ENCODE measurements around the gene RNF213. TPM values are rescaled to one million over a fixed set of nuclear protein-coding genes. Genes with fewer than 3 reads are reported as not detected.

Gene RNF213
- total RNA-seq, 1 donor: 198 TPM

DNA sequence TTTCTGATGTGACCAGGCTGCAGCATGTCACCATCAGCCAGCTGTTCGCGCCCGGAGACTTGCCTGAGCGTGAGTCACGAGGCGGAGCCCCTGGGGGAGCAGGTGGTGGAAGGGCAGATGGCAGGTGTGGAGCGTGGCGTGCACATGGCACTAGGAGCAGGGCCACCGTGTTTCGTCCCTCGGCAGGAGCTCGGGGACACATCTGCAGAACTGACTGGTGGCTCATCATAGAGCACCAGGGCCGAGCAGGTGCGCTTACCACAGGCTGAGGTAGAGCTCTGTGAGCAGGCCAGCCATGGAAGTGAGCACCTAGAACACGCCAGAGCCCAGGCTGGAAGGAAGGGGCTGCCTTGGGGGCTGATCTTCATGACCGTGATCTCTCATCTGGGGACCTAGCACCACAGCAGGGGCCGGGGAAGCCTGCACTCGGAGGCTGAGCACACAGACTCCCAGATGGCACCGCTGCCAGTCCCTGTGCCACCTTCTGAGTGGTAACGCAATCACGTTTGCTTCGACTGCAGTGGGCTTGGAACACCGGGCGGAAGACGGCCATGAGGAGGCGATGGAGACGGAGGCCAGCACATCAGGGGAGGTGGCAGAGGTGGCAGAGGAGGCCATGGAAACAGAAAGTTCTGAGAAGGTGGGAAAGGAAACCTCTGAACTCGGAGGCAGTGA lies 92.5 kb downstream of the RNF213 start:
- no peak for DNase-seq (ENCODE audit: low read depth)
- TF ChIP-seq, protein P1, sequence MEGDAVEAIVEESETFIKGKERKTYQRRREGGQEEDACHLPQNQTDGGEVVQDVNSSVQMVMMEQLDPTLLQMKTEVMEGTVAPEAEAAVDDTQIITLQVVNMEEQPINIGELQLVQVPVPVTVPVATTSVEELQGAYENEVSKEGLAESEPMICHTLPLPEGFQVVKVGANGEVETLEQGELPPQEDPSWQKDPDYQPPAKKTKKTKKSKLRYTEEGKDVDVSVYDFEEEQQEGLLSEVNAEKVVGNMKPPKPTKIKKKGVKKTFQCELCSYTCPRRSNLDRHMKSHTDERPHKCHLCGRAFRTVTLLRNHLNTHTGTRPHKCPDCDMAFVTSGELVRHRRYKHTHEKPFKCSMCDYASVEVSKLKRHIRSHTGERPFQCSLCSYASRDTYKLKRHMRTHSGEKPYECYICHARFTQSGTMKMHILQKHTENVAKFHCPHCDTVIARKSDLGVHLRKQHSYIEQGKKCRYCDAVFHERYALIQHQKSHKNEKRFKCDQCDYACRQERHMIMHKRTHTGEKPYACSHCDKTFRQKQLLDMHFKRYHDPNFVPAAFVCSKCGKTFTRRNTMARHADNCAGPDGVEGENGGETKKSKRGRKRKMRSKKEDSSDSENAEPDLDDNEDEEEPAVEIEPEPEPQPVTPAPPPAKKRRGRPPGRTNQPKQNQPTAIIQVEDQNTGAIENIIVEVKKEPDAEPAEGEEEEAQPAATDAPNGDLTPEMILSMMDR (IDR thresholded peaks at IDR 0.05; ENCODE audit: insufficient read depth, low read depth, low read length): no peak

GRCh38 chr17:80353718-80354275 lies 93.1 kb downstream of the RNF213 start:
- TF ChIP-seq, protein P1 (IDR thresholded peaks at IDR 0.05; ENCODE audit: insufficient read depth, low read depth, low read length): no peak
- no peak overlapping the region for H3K4me3 ChIP-seq (ENCODE audit: low read depth, low read length)
- no peak for DNase-seq (ENCODE audit: low read depth)

More for the DNA sequence above, 92.5 kb downstream of the RNF213 start:
- H3K4me3 ChIP-seq (ENCODE audit: low read depth, low read length): no peak overlapping the region

- TF ChIP-seq, protein P1 (IDR thresholded peaks at IDR 0.05; ENCODE audit: insufficient read depth, low read depth, low read length): no peak
- no peak for DNase-seq (ENCODE audit: low read depth)
- H3K4me3 ChIP-seq (ENCODE audit: low read depth, low read length): no peak overlapping the region
Observed at GRCh38 chr17:80354336-80354735, 93.7 kb downstream of the RNF213 start.

GRCh38 chr17:80356231-80356856 lies 95.7 kb downstream of the RNF213 start:
- H3K4me3 ChIP-seq (ENCODE audit: low read depth, low read length): no peak overlapping the region
- no peak for DNase-seq (ENCODE audit: low read depth)
- TF ChIP-seq, protein P1 (IDR thresholded peaks at IDR 0.05; ENCODE audit: insufficient read depth, low read depth, low read length): no peak

GRCh38 chr17:80358131-80358530 lies 97.5 kb downstream of the RNF213 start:
- TF ChIP-seq, protein P1 (IDR thresholded peaks at IDR 0.05; ENCODE audit: insufficient read depth, low read depth, low read length): no peak
- no peak for DNase-seq (ENCODE audit: low read depth)

GRCh38 chr17:80358861-80359260 lies 98.2 kb downstream of the RNF213 start:
- H3K4me3 ChIP-seq (ENCODE audit: low read depth, low read length): no peak overlapping the region
- TF ChIP-seq, protein P1 (IDR thresholded peaks at IDR 0.05; ENCODE audit: insufficient read depth, low read depth, low read length): no peak
- no peak for DNase-seq (ENCODE audit: low read depth)

More at GRCh38 chr17:80358131-80358530, 97.5 kb downstream of the RNF213 start:
- no peak overlapping the region for H3K4me3 ChIP-seq (ENCODE audit: low read depth, low read length)

Data from fibroblast of villous mesenchyme (primary cell).